Neural cell (in vitro differentiated cells): Measurements from ENCODE around the gene DERL3.

Experiments
- EZH2 ChIP-seq: fragments of 200-600, 300-800 bp; shearing (Covaris generic), sonication (generic); IDR thresholded peaks from 2 replicates; pipeline ENCODE4 v1.6.1; 2014; ENCODE audit warnings: antibody characterized with exemption, low read length, borderline replicate concordance, mild to moderate bottlenecking; ENCODE audit not compliant: insufficient read depth, poor library complexity, severe bottlenecking
- POLR2AphosphoS5 ChIP-seq: IDR thresholded peaks from 2 replicates; pipeline ENCODE4 v1.6.1; 2012
- RAD21 ChIP-seq: fragments of 450-650 bp; conservative IDR thresholded peaks from 2 replicates; pipeline ENCODE4 v1.6.1; 2014; ENCODE audit warnings: antibody characterized with exemption, mild to moderate bottlenecking, moderate library complexity
- TAF1 ChIP-seq: IDR thresholded peaks from 2 replicates; pipeline ENCODE4 v1.6.1; 2012; ENCODE audit warnings: low read depth
- TF ChIP-seq, protein P1 (sequence below): IDR thresholded peaks from 2 replicates; pipeline ENCODE4 v1.6.1; 2012; ENCODE audit warnings: borderline replicate concordance
- TF ChIP-seq, protein P2 (sequence below): fragments of 450-650 bp; IDR thresholded peaks from 2 replicates; pipeline ENCODE4 v1.5.1; 2014; ENCODE audit warnings: antibody characterized with exemption, mild to moderate bottlenecking, moderate library complexity; ENCODE audit not compliant: poor library complexity, severe bottlenecking

DNA sequence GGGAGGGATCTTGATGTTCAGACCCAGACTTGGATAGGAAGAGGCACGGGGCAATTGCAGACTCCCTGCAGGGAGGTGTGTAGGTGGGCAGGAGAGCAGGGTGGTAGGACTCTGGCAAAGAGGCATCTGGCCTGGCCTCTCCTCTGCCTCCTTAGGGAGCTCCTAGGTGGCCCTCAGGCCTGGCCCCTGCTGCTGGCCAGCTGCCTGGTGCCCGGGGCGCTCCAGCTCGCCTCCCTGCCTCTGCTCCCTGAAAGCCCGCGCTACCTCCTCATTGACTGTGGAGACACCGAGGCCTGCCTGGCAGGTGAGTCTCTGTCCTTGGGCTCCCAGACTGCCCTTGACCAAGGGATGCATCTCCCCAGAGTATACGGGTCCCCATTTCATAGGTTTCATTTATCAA lies 38.8 kb upstream of the DERL3 start:
- no peak for TF ChIP-seq RAD21
- no peak for TF ChIP-seq EZH2
- TF ChIP-seq POLR2AphosphoS5, result no peak
- TF ChIP-seq, protein P1, sequence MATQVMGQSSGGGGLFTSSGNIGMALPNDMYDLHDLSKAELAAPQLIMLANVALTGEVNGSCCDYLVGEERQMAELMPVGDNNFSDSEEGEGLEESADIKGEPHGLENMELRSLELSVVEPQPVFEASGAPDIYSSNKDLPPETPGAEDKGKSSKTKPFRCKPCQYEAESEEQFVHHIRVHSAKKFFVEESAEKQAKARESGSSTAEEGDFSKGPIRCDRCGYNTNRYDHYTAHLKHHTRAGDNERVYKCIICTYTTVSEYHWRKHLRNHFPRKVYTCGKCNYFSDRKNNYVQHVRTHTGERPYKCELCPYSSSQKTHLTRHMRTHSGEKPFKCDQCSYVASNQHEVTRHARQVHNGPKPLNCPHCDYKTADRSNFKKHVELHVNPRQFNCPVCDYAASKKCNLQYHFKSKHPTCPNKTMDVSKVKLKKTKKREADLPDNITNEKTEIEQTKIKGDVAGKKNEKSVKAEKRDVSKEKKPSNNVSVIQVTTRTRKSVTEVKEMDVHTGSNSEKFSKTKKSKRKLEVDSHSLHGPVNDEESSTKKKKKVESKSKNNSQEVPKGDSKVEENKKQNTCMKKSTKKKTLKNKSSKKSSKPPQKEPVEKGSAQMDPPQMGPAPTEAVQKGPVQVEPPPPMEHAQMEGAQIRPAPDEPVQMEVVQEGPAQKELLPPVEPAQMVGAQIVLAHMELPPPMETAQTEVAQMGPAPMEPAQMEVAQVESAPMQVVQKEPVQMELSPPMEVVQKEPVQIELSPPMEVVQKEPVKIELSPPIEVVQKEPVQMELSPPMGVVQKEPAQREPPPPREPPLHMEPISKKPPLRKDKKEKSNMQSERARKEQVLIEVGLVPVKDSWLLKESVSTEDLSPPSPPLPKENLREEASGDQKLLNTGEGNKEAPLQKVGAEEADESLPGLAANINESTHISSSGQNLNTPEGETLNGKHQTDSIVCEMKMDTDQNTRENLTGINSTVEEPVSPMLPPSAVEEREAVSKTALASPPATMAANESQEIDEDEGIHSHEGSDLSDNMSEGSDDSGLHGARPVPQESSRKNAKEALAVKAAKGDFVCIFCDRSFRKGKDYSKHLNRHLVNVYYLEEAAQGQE, result no peak
- TF ChIP-seq, protein P2, sequence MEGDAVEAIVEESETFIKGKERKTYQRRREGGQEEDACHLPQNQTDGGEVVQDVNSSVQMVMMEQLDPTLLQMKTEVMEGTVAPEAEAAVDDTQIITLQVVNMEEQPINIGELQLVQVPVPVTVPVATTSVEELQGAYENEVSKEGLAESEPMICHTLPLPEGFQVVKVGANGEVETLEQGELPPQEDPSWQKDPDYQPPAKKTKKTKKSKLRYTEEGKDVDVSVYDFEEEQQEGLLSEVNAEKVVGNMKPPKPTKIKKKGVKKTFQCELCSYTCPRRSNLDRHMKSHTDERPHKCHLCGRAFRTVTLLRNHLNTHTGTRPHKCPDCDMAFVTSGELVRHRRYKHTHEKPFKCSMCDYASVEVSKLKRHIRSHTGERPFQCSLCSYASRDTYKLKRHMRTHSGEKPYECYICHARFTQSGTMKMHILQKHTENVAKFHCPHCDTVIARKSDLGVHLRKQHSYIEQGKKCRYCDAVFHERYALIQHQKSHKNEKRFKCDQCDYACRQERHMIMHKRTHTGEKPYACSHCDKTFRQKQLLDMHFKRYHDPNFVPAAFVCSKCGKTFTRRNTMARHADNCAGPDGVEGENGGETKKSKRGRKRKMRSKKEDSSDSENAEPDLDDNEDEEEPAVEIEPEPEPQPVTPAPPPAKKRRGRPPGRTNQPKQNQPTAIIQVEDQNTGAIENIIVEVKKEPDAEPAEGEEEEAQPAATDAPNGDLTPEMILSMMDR, result no peak
- no peak for TF ChIP-seq TAF1
